M059J (cell line): ENCODE data around the gene ABCG1. TPM values are rescaled to one million over a fixed set of nuclear protein-coding genes. Genes with fewer than 3 reads are reported as not detected.

Source experiments
- DNase-seq: peaks from one replicate; pipeline ENCODE4 v3.0.0-alpha.2; 2012; ENCODE audit warnings: low read depth
- total RNA-seq: library from RNA; depleted of rRNA; stranded (reverse); fragments of >200 nt; shearing (Covaris generic); gene quantifications from 2 replicates; pipeline ENCODE4 v1.2.3, GENCODE V29; 2014

The ABCG1 gene
- total RNA-seq, 1 experiment from 2014 or later, result not detected

GRCh38 chr21:42214081-42214750, 4.7 kb upstream of the ABCG1 start:
- no peak for DNase-seq

DNA sequence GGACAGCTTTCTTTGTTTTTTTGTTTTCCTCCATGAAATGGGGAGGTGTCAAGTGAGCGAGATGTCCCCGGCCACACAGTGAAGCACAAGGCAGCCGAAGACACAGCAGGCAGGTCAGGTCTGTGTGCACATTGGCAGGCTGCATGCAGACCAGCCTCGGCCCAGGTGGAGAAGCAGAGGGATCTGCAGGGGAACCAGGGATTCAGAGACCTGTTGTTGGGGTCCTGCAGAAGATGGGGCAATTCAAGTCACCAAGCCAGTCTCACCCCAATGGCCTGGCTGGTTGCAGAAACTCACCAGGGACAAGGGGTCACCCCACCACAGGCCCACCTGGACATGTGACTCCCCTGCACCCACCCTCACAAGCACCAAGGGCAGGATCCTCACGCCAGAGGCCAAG, 4.0 kb upstream of the ABCG1 start:
- DNase-seq, result no peak

DNA sequence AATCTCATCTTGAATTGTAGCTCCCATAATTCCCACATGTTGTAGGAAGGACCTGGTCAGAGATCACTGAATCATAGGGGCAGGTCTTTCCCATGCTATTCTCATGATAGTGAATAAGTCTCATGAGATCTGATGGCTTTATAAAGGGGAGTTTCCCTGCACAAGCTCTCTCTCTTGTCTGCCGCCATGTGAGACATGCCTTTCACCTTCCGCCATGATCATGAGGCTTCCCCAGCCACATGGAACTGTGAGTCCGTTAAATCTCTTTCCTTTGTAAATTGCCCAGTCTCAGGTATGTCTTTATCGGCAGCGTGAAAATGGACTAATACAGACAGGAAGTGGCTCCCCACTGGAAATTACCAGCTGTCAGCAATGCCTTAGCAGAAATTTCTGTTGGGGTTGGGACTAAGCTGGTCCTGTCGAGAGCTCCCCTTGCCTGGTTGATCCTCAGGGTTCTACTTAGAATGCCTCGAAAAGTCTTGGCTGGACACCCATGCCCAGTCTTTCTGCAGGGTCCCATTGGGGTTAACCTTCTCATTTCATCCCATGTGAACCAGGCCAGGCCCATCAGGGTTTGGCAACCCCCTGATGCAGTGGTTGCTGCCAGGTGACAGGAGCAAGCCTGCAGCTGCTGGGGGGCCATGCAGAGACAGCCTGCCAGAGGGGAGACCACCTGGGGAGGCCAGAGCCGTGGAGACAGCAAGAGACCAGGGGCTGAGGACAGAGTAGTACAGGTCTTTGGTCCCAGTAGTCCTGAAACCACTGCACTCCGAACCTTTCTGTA, 2.8 kb upstream of the ABCG1 start:
- DNase-seq, result no peak

DNA sequence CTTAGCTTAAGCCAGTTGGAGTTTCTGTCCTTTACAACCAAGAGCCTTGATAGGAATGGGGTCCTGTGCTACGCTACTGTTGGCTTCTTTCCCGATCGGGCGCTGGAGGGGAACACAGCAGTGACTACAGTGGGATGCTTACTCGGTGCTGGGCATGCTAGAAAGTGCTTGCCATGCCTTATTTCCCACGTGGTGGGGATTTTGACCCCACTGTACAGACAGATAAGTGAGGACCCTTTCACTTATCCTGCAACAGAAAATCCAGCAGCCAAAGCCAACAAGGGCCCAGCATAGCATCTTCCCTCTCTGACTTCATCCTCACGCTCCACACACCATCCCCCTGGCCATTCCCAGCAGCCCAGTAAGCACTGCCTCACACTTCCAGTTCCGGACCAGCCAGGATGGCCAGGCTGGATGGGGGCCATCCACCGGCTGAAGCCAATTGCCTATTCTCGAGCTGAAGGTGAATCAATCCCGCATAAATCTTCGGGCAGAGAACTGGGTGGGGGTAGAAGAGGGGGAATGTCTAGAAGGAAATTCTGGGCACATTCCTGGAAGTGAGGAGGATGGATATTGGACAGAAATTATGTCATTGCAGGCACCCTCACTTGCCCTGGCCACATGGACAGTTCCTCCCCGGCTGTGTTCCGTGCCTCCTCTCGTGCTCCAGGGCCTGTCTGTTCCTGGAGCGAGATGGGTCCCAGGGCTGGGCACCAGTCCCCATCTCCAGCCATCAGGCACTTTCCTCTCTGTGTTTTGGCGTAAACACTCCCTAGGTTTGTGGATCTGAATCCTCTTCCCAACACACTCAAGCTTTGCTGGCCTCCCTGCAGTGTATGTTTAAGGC, 2.0 kb upstream of the ABCG1 start:
- no peak for DNase-seq

GRCh38 chr21:42219606-42220137, 732 bp downstream of the ABCG1 start:
- no peak for DNase-seq

GRCh38 chr21:42220138-42220701, 1.3 kb downstream of the ABCG1 start:
- DNase-seq, result peak; percentile 22

DNA sequence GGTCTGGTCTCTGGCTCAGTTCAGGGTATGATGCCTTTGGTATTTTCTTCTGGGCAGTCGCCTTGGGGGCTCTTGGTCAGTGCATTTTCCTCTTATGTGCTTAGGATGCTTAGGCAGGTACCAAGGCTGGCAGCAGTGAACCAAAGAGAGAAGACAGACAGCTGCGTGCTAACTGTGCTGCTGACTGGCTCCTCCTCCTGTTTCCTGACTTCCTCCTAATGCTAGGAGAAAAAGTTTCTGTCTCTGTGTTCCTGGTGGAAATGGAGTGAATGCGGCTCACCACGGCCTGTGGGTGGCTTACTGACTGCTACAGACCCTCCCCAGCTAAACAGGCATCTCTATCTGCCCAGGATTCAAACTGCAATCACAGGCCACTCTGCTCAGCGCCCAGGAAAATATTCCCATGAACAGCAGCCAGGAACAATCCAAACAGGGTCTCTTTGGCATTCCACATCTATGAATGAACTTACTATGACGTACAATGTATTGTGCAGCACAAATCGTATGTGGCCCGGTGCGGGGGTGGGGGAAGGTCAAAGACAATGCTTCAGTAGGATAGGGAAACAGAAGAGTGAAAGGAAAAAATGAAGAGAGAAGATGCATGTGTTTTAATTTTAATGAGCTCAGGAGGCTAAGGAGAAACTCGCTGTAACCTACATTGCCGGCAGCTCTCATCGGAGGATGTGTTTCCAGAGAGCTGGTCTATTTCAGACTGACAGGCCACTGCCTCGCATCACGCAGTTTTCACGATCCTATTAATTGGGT, 2.8 kb downstream of the ABCG1 start:
- DNase-seq, result peak; percentile 9

DNA sequence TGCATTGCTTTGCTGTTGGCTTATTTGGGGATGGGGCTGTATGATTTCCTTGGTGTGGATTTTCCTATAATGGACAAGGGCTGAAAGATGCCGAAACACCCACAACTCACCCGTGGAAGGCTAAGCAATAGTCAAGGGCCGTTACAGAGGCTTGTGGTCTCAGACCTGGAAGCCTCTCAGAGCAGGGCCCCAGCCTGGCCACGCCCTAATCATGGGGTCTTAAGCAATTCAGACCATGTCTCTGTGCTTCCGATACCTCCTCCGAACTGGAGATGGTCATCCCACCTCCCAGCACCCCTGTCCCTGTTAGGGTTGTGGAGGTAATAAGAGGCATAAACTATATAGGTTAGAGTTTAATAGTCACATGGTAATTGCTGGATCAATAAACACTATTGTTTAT, 3.4 kb downstream of the ABCG1 start:
- DNase-seq, result no peak

GRCh38 chr21:42222821-42223390, 4.0 kb downstream of the ABCG1 start:
- no peak for DNase-seq

GRCh38 chr21:42223826-42224575, 5.1 kb downstream of the ABCG1 start:
- DNase-seq, result no peak

DNA sequence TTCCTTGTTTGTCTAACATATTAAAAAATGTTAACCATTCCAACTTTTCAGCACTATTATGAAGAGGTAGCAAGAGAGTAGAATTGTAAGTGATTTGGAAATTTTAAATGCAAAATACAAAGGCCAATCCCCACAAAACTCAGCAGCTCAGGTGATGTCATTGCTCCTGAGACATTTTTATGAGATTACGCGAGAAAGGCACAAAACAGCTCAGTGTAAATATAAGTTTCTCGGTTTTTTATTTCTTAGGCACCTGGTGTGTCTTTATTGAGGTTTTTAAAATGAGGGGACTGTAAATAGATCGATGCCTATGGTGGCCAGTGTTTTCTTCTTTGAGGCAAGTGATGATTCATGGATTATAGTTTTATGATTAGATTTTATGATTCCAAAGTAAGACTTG, 6.1 kb downstream of the ABCG1 start:
- DNase-seq, result no peak

DNA sequence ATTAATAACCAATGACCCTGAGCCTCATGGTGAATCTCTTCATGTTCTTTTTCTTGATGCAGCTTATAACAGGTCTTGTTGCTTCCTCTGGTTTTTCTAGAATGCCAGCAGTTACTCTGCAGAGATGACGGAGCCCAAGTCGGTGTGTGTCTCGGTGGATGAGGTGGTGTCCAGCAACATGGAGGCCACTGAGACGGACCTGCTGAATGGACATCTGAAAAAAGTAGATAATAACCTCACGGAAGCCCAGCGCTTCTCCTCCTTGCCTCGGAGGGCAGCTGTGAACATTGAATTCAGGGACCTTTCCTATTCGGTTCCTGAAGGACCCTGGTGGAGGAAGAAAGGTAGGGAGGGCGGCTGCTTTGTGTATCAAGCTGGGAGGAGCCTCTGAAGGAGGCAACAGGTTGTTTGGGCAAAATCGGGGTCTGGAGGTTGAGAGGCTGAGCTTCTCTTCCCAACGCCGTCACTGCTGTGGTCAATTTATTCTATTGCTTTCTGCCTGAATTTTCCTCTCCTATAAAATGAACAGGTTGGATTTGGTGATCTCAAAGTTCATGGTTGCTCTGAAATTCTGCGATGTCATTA, 6.7 kb downstream of the ABCG1 start:
- no peak for DNase-seq

DNA sequence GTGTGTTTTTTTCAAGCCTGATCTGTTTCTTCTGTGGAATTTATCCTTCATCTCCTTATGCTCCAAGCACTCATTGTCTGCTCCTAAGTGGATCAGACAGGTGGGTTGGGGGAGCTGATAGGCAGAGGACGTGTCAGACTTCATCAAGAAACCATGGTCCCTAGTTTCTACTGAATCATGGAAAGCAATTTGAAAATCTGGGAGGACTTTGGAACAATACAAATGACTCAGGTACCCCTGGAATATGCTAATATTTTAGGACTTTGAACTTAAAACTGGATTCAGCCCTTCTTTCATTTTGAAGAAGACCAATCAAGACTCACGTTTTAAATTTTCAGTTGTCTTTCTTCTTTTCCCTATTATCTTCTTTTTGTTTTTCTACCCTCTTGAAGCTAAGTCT, 7.7 kb downstream of the ABCG1 start:
- no peak for DNase-seq

GRCh38 chr21:42227909-42228708, 9.2 kb downstream of the ABCG1 start:
- DNase-seq, result peak; percentile 63

DNA sequence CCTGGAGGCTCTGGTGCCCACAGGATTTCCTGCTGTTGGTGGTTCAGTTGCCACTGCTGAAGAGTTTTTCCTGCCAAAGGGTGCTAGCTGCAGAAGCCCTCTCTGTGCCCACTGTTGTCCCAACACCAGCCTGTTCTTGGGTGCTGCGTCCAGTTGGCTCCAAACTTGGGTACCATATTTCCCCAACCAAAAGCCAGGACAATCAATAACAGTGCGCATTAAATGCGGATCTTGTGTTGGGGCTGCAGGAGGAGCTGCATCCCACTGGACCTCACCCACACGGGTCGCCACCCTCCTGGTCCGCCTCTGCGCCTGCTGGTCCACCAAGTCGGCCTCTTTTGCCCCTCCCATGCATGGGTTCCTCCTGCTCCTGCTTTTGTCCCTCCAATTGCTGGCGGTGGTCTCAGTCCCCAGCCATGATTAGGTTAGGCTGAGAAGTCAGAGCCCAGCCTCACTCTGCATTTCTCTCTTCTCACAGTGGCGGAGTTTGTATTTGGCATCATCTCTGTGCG, 9.8 kb downstream of the ABCG1 start:
- DNase-seq, result no peak

- no peak for DNase-seq
Measured at GRCh38 chr21:42229676-42230075, 10.7 kb downstream of the ABCG1 start.

DNA sequence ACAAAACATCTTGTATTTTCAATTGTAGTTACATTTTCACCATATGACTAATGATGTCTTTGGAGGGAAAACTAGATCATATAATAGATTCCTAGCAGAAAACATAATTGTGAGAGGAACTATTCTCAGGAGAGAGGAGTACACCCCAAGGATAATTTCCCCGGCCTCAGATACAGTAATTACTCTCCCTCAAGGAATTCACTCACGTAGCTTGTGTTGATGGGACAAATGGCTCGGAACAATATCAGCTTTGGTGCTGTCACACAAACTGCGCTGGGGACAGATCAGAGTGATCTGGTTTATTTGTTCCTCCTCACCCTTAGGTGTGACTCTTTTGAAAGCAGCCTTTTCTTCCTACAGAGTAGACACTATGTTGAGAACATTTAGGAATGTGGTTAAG, 11.2 kb downstream of the ABCG1 start:
- no peak for DNase-seq

- no peak for DNase-seq
Measured at GRCh38 chr21:42230636-42231035, 11.7 kb downstream of the ABCG1 start.

GRCh38 chr21:42231756-42232155, 12.8 kb downstream of the ABCG1 start:
- no peak for DNase-seq
